Activated CD4-positive, alpha-beta T cell treated with anti-CD3 and anti-CD28 coated beads, Interleukin-2, amount 50 U/mL, for 4 hours (primary cell): ENCODE data around the gene MYO15A.

Experiments
- DNase-seq, 2 experiments: peaks; one replicate each; pipeline ENCODE4 v3.0.0-alpha.2; 2020

The MYO15A gene

GRCh38 chr17:18224387-18225120 is 116.0 kb downstream of the MYO15A start:
- no peak for DNase-seq

GRCh38 chr17:18225121-18225641 is 116.6 kb downstream of the MYO15A start, which contains the start of gene LLGL1:
Gene LLGL1 (plus strand): TSS chr17:18225635. CDS start chr17:18225683, 48 bp downstream.
- DNase-seq, result peak; percentile 91 to 93

GRCh38 chr17:18225642-18226283 is 117.2 kb downstream of the MYO15A start:
- DNase-seq, result no peak

- DNase-seq, result no peak
Observed at GRCh38 chr17:18226284-18226945, 117.9 kb downstream of the MYO15A start.

- DNase-seq, result no peak
Observed at GRCh38 chr17:18227635-18228034, 119.1 kb downstream of the MYO15A start.

- no peak for DNase-seq
Observed at GRCh38 chr17:18228176-18228682, 119.7 kb downstream of the MYO15A start.

- DNase-seq, result no peak
Observed at GRCh38 chr17:18229254-18229653, 120.7 kb downstream of the MYO15A start.
